IMR-90 (cell line): ENCODE data around the gene PRKCA. TPM values are rescaled to one million over a fixed set of nuclear protein-coding genes. Genes with fewer than 3 reads are reported as not detected.

ENCODE experiments used
- ATAC-seq: fragments of 200-7000 bp; cut with Tn5 transposase; 2 replicates; pipeline ENCODE4 v1.9.1; 2020; ENCODE audit warnings: low read depth, mild to moderate bottlenecking, moderate library complexity
- BruUV-seq: library from RNA; stranded (reverse); fragments of 400-500 nt; replicated peaks from 2 replicates; lab custom pipeline; 2021; lab: Mats Ljungman, UMichigan
- CTCF ChIA-PET: fragments of 300-600 bp; formaldehyde crosslinking; extraction: SDS; loops from one replicate; lab custom pipeline; 2021; ENCODE audit warnings: antibody characterized with exemption; lab: Yijun Ruan, JAX
- POLR2A ChIA-PET: fragments of 300-600 bp; sonication (Branson Sonifier 250); formaldehyde crosslinking; loops from one replicate; lab custom pipeline; 2022; ENCODE audit warnings: antibody characterized with exemption; ENCODE audit not compliant: unreplicated experiment; lab: Charles Lee
- DNase-seq: peaks from one replicate; pipeline ENCODE4 v3.0.0; 2013
- H2AFZ ChIP-seq: replicated peaks from 2 replicates; pipeline ENCODE3; 2013; ENCODE audit warnings: low read length, mild to moderate bottlenecking; ENCODE audit not compliant: poor library complexity
- H2AK5ac ChIP-seq: 2 replicates; pipeline ENCODE4 v1.6.1; 2013; ENCODE audit warnings: low read depth, low read length, inconsistent platforms
- H2AK9ac ChIP-seq: replicated peaks from 2 replicates; pipeline ENCODE3; 2013; ENCODE audit warnings: mild to moderate bottlenecking, low read depth, low read length, moderate library complexity; ENCODE audit not compliant: poor library complexity
- H2BK120ac ChIP-seq: 2 replicates; pipeline ENCODE4 v1.6.1; 2013; ENCODE audit warnings: low read depth, low read length, inconsistent platforms
- H2BK15ac ChIP-seq: 3 replicates; pipeline ENCODE4 v1.6.1; 2013; ENCODE audit warnings: low read depth, low read length, inconsistent platforms
- H2BK20ac ChIP-seq: 2 replicates; pipeline ENCODE4 v1.6.1; 2013; ENCODE audit warnings: low read depth, mild to moderate bottlenecking, inconsistent platforms, low read length, moderate library complexity
- H2BK5ac ChIP-seq: 2 replicates; pipeline ENCODE4 v1.6.1; 2013; ENCODE audit warnings: mild to moderate bottlenecking, low read depth, low read length, inconsistent platforms; ENCODE audit not compliant: poor library complexity, severe bottlenecking
- H3K14ac ChIP-seq: replicated peaks from 2 replicates; pipeline ENCODE4 v1.6.1; 2013; ENCODE audit warnings: low read depth, low read length, inconsistent platforms
- H3K18ac ChIP-seq: 2 replicates; pipeline ENCODE4 v1.6.1; 2013; ENCODE audit warnings: low read depth, low read length, control low read depth
- H3K23ac ChIP-seq: 2 replicates; pipeline ENCODE4 v1.6.1; 2013; ENCODE audit warnings: low read depth, low read length, inconsistent platforms
- H3K27ac ChIP-seq: 2 replicates; pipeline ENCODE4 v1.5.1; 2013; ENCODE audit warnings: mild to moderate bottlenecking, control low read depth, low read length; ENCODE audit not compliant: insufficient read depth
- H3K27me3 ChIP-seq: 2 replicates; pipeline ENCODE4 v1.6.1; 2013; ENCODE audit warnings: low read length; ENCODE audit not compliant: control insufficient read depth, insufficient read depth
- H3K36me3 ChIP-seq: 2 replicates; pipeline ENCODE4 v1.6.1; 2013; ENCODE audit warnings: low read length, mixed read lengths; ENCODE audit not compliant: control insufficient read depth, insufficient read depth
- H3K4ac ChIP-seq: 2 replicates; pipeline ENCODE4 v1.6.1; 2013; ENCODE audit warnings: low read depth, low read length, inconsistent platforms
- H3K4me1 ChIP-seq: 2 replicates; pipeline ENCODE4 v1.6.1; 2013; ENCODE audit warnings: low read length, mixed read lengths; ENCODE audit not compliant: control insufficient read depth, insufficient read depth
- H3K4me2 ChIP-seq: 2 replicates; pipeline ENCODE4 v1.6.1; 2013; ENCODE audit warnings: low read depth, mild to moderate bottlenecking, control low read depth, low read length, moderate library complexity
- H3K4me3 ChIP-seq: 2 replicates; pipeline ENCODE4 v1.5.1; 2013; ENCODE audit warnings: low read depth, mild to moderate bottlenecking, control low read depth, low read length, moderate library complexity; ENCODE audit not compliant: insufficient read depth
- H3K56ac ChIP-seq: 2 replicates; pipeline ENCODE4 v1.6.1; 2013; ENCODE audit warnings: low read length, inconsistent platforms; ENCODE audit not compliant: insufficient read depth; ENCODE audit errors: extremely low read depth
- H3K79me1 ChIP-seq, 2 experiments: 2 replicates each; pipeline ENCODE4 v1.6.1; 2013; ENCODE audit warnings: low read length in 2 of 2, inconsistent platforms in 1 of 2, low read depth in 1 of 2
- H3K9ac ChIP-seq: 2 replicates; pipeline ENCODE4 v1.6.1; 2013; ENCODE audit warnings: low read depth, low read length, control low read depth
- H3K9me1 ChIP-seq: 2 replicates; pipeline ENCODE4 v1.6.1; 2013; ENCODE audit warnings: low read length, inconsistent platforms; ENCODE audit not compliant: insufficient read depth
- H3K9me3 ChIP-seq: 2 replicates; pipeline ENCODE4 v1.6.1; 2013; ENCODE audit warnings: low read length; ENCODE audit not compliant: control insufficient read depth, insufficient read depth
- H4K20me1 ChIP-seq: 2 replicates; pipeline ENCODE4 v1.6.1; 2013; ENCODE audit warnings: low read length, inconsistent platforms; ENCODE audit not compliant: insufficient read depth
- H4K5ac ChIP-seq: 2 replicates; pipeline ENCODE4 v1.6.1; 2013; ENCODE audit warnings: mild to moderate bottlenecking, low read depth, low read length, control low read depth
- H4K8ac ChIP-seq, 2 experiments: 2 replicates each; pipeline ENCODE4 v1.6.1; 2013; ENCODE audit warnings: low read depth in 2 of 2, low read length in 2 of 2, control low read depth in 1 of 2, inconsistent platforms in 1 of 2
- H4K91ac ChIP-seq: 2 replicates; pipeline ENCODE4 v1.6.1; 2013; ENCODE audit warnings: low read depth, low read length, inconsistent platforms; ENCODE audit not compliant: insufficient read depth
- BHLHE40 ChIP-seq: fragments of 150-350 bp; IDR thresholded peaks from 2 replicates; pipeline ENCODE4 v1.6.1; 2016; ENCODE audit warnings: mild to moderate bottlenecking, low read depth, low read length
- CEBPB ChIP-seq: IDR thresholded peaks from 2 replicates; pipeline ENCODE4 v1.6.1; 2012; ENCODE audit warnings: low read depth, low read length, improper control_type of control experiment
- CHD1 ChIP-seq: IDR thresholded peaks from 2 replicates; pipeline ENCODE4 v1.6.1; 2012; ENCODE audit warnings: low read depth, low read length, improper control_type of control experiment
- CTCF ChIP-seq: conservative IDR thresholded peaks from 2 replicates; pipeline ENCODE4 v1.5.1; 2012; ENCODE audit warnings: mild to moderate bottlenecking, low read depth, low read length, improper control_type of control experiment
- MAFK ChIP-seq: IDR thresholded peaks from 2 replicates; pipeline ENCODE4 v1.6.1; 2012; ENCODE audit warnings: low read depth, low read length, improper control_type of control experiment
- NFE2L2 ChIP-seq: fragments of 150-350 bp; IDR thresholded peaks from 2 replicates; pipeline ENCODE4 v1.6.1; 2016; ENCODE audit warnings: low read depth, mild to moderate bottlenecking, low read length
- POLR2A ChIP-seq: IDR thresholded peaks from 2 replicates; pipeline ENCODE4 v1.6.1; 2012; ENCODE audit warnings: mild to moderate bottlenecking, low read depth, low read length
- RAD21 ChIP-seq: IDR thresholded peaks from 2 replicates; pipeline ENCODE4 v1.6.1; 2012; ENCODE audit warnings: low read length, improper control_type of control experiment
- RCOR1 ChIP-seq: IDR thresholded peaks from 2 replicates; pipeline ENCODE4 v1.6.1; 2012; ENCODE audit warnings: mild to moderate bottlenecking, low read length, improper control_type of control experiment; ENCODE audit not compliant: insufficient replicate concordance
- SMC3 ChIP-seq: fragments of 150-350 bp; IDR thresholded peaks from 2 replicates; pipeline ENCODE4 v1.6.1; 2016; ENCODE audit warnings: low read depth, mild to moderate bottlenecking, antibody characterized with exemption, low read length, moderate library complexity
- WGBS, 2 experiments: methylation state at CpG; one replicate each; pipeline versions ENCODE4 v1.1.5 to v1.1.7; 2013; ENCODE audit warnings: missing lambda C conversion rate in 2 of 2; ENCODE audit not compliant: insufficient read length in 1 of 2; ENCODE audit errors: extremely low coverage in 2 of 2; 5-methylcytosine and 5-hydroxymethylcytosine counted together
- dilution Hi-C: fragments of 300-500 bp; cut with HindIII; formaldehyde crosslinking; loops from one replicate; pipeline ENCODE4 v1.14.3; 2018; ENCODE audit warnings: low sequenced_read_pairs; ENCODE audit not compliant: unreplicated experiment
- in situ Hi-C: fragments of 300-500 bp; cut with MboI; formaldehyde crosslinking; loops from 3 replicates; pipeline ENCODE4 v1.14.3; 2019; ENCODE audit warnings: low sequenced_read_pairs, inconsistent platforms, mixed read lengths
- intact Hi-C: fragments of 100-400 bp; cut with micrococcal nuclease; formaldehyde crosslinking; loops from 2 replicates; pipeline ENCODE4 v1.10.0; 2022
- polyA plus RNA-seq, 3 experiments: library from polyadenylated mRNA; depleted of rRNA; stranded (reverse); fragments of >200 nt; gene quantifications; 2 replicates each; pipeline ENCODE4 v1.2.3, GENCODE V29; 2012; ENCODE audit warnings: low replicate concordance in 1 of 3
- total RNA-seq: library from RNA; depleted of rRNA; stranded (reverse); fragments of >200 nt; gene quantifications from 2 replicates; pipeline ENCODE4 v1.2.3, GENCODE V29; 2012
- TF ChIP-seq, protein P1 (sequence below): fragments of 150-350 bp; IDR thresholded peaks from 2 replicates; pipeline ENCODE4 v1.6.1; 2017; ENCODE audit warnings: mild to moderate bottlenecking, antibody characterized with exemption, low read length, low read depth

The PRKCA gene
- total and polyA plus RNA-seq, 2 of the 4 experiments (the other 2 are of a cell fraction): 31.0 to 46.0 TPM

- Histone ChIP-seq H3K56ac (no peak overlapping the region), H4K8ac (no peak overlapping the region), H3K27ac (no peak overlapping the region), H4K5ac (no peak overlapping the region), H2BK5ac (no peak overlapping the region), H3K4me2 (no peak overlapping the region), H2BK20ac (no peak overlapping the region), H3K23ac (no peak overlapping the region), H3K14ac (no peak overlapping the region), H2AK5ac (no peak overlapping the region), H3K4me1 (no peaks in the 10 kb centered on the region), H4K91ac (no peak overlapping the region), H3K4me3 (no peak overlapping the region), H3K9ac (no peak overlapping the region), H3K18ac (no peak overlapping the region), H4K20me1 (no peaks in the 10 kb centered on the region; the same call in 1 of the 2 replicates), H2BK120ac (no peak overlapping the region), H3K9me3 (no peaks in the 10 kb centered on the region), H3K79me1 (no peaks in the 10 kb centered on the region), H3K27me3 (peaks cover 8% of the 10 kb centered on the region), H2AFZ (no peak overlapping the region), H2BK15ac (no peak overlapping the region), H3K36me3 (no peaks in the 10 kb centered on the region), H2AK9ac (no peak overlapping the region), H3K9me1 (no peaks in the 10 kb centered on the region), H3K4ac (no peak overlapping the region)
- DNase-seq: no peak
- 40% methylated on average over 1 of the region's 3 CpGs; no CpG with 5 or more reads in 1 of the 2 experiments for WGBS, 2 experiments
- no TSS peak for BruUV-seq
- ATAC-seq: no peak
- ChIA-PET POLR2A (no interaction called here), CTCF (no interaction called here)
- intact Hi-C loops: loop anchor here (10.0 kb wide), 1 partner anchor 1093 kb away; no protein-coding TSS in a partner anchor
- in situ Hi-C loops: no loop called here
- TF ChIP-seq POLR2A (no peak), RCOR1 (no peak), MAFK (no peak), SMC3 (no peak), CEBPB (no peak), CHD1 (no peak), NFE2L2 (no peak), RAD21 (no peak), BHLHE40 (no peak), CTCF (no peak)
- TF ChIP-seq, protein P1, sequence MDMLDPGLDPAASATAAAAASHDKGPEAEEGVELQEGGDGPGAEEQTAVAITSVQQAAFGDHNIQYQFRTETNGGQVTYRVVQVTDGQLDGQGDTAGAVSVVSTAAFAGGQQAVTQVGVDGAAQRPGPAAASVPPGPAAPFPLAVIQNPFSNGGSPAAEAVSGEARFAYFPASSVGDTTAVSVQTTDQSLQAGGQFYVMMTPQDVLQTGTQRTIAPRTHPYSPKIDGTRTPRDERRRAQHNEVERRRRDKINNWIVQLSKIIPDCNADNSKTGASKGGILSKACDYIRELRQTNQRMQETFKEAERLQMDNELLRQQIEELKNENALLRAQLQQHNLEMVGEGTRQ: no peak
- dilution Hi-C loops: no loop called here
Observed at GRCh38 chr17:66847704-66848103, 545.3 kb downstream of the PRKCA start.
